Measurements from ENCODE around the gene MSH5. TPM values are rescaled to one million over a fixed set of nuclear protein-coding genes. Genes with fewer than 3 reads are reported as not detected.

The MSH5 gene
- total and polyA plus RNA-seq, 9 of the 15 experiments (the other 6 are each of a cell fraction or from before 2014, with no cell fraction given) = 12.5 to 104 (median 46.6) TPM

GRCh38 chr6:31725502-31726350 lies 14.1 kb upstream of the MSH5 start (continued):
- no peak; the same call in 1 of the 2 replicates for TF ChIP-seq TFE3 (CRISPR knock-in tag; IDR thresholded peaks at IDR 0.05)
- TF ChIP-seq AFF4 (CRISPR knock-in tag; IDR thresholded peaks at IDR 0.05) = peak; percentile 51; the same call in 1 of the 2 replicates
- TF ChIP-seq RCOR1 (IDR thresholded peaks at IDR 0.05; ENCODE audit: borderline replicate concordance in 1 of 2, low read depth in 2 of 2, low read length in 2 of 2) = no peak
- TF ChIP-seq NFATC3 (IDR thresholded peaks at IDR 0.05) = no peak
- TF ChIP-seq MCM3 (IDR thresholded peaks at IDR 0.05) = no peak
- TF ChIP-seq SNAPC5 (CRISPR knock-in tag; IDR thresholded peaks at IDR 0.05) = no peak
- TF ChIP-seq GABPA (tag; conservative IDR thresholded peaks at IDR 0.05; ENCODE audit: low read depth) = no peak
- no peak for TF ChIP-seq ZNF780A (CRISPR knock-in tag; IDR thresholded peaks at IDR 0.05)
- no peak for TF ChIP-seq FOXJ2 (tag; IDR thresholded peaks at IDR 0.05)
- no peak for TF ChIP-seq ELK1 (CRISPR knock-in tag; IDR thresholded peaks at IDR 0.05)
- peak; percentile 63; the same call in 1 of the 2 replicates for TF ChIP-seq SUPT5H (IDR thresholded peaks at IDR 0.05)
- TF ChIP-seq STAT5B (CRISPR knock-in tag; IDR thresholded peaks at IDR 0.05) = no peak
- no peak for TF ChIP-seq DACH1 (IDR thresholded peaks at IDR 0.05; ENCODE audit: partially characterized antibody)
- peak; percentile 97 for TF ChIP-seq ZNF175 (CRISPR knock-in tag; IDR thresholded peaks at IDR 0.05; ENCODE audit: low read depth)
- no peak for TF ChIP-seq NR2C1 (IDR thresholded peaks at IDR 0.05)
- TF ChIP-seq NR2C1 (tag; IDR thresholded peaks at IDR 0.05) = peak; percentile 34; the same call in 1 of the 2 replicates
- no peak for TF ChIP-seq ZNF146 (CRISPR knock-in tag; IDR thresholded peaks at IDR 0.05; ENCODE audit: unreplicated experiment)
- TF ChIP-seq FOXK1 (CRISPR knock-in tag; IDR thresholded peaks at IDR 0.05; ENCODE audit: borderline replicate concordance) = 0 out of 2 replicates have a peak, but pooled peaks have one; percentile 48
- TF ChIP-seq HMGXB4 (CRISPR knock-in tag; IDR thresholded peaks at IDR 0.05) = no peak; the same call in 1 of the 2 replicates
